Endothelial cell of umbilical vein (primary cell): ENCODE measurements around the gene HUWE1.

Source experiments
- EZH2 ChIP-seq: IDR thresholded peaks from 2 replicates; pipeline ENCODE4 v1.6.1; 2012; ENCODE audit warnings: borderline replicate concordance, low read depth, mild to moderate bottlenecking, moderate library complexity, low read length, inconsistent platforms; ENCODE audit not compliant: severe bottlenecking
- JUN ChIP-seq: IDR thresholded peaks from 2 replicates; pipeline ENCODE4 v1.6.1; 2011; ENCODE audit warnings: borderline replicate concordance, low read depth; ENCODE audit not compliant: insufficient read length, insufficient read depth
- MAX ChIP-seq: IDR thresholded peaks from 2 replicates; pipeline ENCODE4 v1.6.1; 2011; ENCODE audit not compliant: insufficient read depth, insufficient read length
- MYC ChIP-seq: IDR thresholded peaks from one replicate; pipeline ENCODE4 v1.6.1; 2011; ENCODE audit warnings: mild to moderate bottlenecking, low read depth, low read length
- POLR2A ChIP-seq: IDR thresholded peaks from 2 replicates; pipeline ENCODE4 v1.6.1; 2012; ENCODE audit warnings: low read depth, mild to moderate bottlenecking, control low read depth, low read length
- POLR2AphosphoS5 ChIP-seq: IDR thresholded peaks from 2 replicates; pipeline ENCODE4 v1.6.1; 2012; ENCODE audit warnings: low read depth, mild to moderate bottlenecking, control low read depth, low read length, moderate library complexity; ENCODE audit not compliant: insufficient read depth
- TF ChIP-seq, protein P1 (sequence below), 2 donors: IDR thresholded peaks; 1 replicate in 1 of 2; 2 replicates in 1 of 2; pipeline ENCODE4 v1.5.1; 2011; ENCODE audit warnings: low read length in 2 of 2, mild to moderate bottlenecking in 2 of 2, moderate library complexity in 2 of 2, control low read depth in 1 of 2, inconsistent platforms in 1 of 2, low read depth in 1 of 2; ENCODE audit not compliant: insufficient read depth in 1 of 2; ENCODE audit errors: extremely low read depth in 1 of 2

DNA sequence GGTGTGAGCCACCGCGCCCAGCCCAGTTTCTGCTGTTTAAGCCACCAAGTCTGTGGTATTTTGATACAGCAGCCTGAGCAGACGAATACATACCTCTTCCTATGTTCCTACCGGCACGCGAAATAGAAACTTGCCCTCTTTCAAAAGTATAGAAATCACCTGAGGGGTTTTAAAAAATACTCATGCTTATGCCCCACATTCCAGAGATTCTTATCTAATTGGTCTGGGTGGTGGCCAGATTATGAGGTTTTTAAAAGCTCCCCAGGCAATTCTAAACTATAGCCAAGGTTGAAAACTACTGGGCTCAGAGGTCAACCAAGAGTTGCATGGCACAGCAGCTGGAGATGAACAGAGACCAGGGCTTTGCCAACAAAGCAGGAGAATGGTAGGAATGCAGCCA, 24.9 kb upstream of the HUWE1 start:
- TF ChIP-seq, protein P1, sequence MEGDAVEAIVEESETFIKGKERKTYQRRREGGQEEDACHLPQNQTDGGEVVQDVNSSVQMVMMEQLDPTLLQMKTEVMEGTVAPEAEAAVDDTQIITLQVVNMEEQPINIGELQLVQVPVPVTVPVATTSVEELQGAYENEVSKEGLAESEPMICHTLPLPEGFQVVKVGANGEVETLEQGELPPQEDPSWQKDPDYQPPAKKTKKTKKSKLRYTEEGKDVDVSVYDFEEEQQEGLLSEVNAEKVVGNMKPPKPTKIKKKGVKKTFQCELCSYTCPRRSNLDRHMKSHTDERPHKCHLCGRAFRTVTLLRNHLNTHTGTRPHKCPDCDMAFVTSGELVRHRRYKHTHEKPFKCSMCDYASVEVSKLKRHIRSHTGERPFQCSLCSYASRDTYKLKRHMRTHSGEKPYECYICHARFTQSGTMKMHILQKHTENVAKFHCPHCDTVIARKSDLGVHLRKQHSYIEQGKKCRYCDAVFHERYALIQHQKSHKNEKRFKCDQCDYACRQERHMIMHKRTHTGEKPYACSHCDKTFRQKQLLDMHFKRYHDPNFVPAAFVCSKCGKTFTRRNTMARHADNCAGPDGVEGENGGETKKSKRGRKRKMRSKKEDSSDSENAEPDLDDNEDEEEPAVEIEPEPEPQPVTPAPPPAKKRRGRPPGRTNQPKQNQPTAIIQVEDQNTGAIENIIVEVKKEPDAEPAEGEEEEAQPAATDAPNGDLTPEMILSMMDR (IDR thresholded peaks at IDR 0.05; ENCODE audit: extremely low read depth in 1 of 2, insufficient read depth in 1 of 2, low read depth in 1 of 2, low read length in 2 of 2): no peak
- TF ChIP-seq MYC (no peak), MAX (no peak), POLR2AphosphoS5 (no peak), JUN (no peak), POLR2A (no peak), EZH2 (no peak)
